ENCODE data around the gene CR1L. TPM values are rescaled to one million over a fixed set of nuclear protein-coding genes. Genes with fewer than 3 reads are reported as not detected.

The CR1L gene
- total and polyA plus RNA-seq, 9 of the 15 experiments (the other 6 are each of a cell fraction or from before 2014, with no cell fraction given): 10.1 to 74.8 (median 34.3) TPM

DNA sequence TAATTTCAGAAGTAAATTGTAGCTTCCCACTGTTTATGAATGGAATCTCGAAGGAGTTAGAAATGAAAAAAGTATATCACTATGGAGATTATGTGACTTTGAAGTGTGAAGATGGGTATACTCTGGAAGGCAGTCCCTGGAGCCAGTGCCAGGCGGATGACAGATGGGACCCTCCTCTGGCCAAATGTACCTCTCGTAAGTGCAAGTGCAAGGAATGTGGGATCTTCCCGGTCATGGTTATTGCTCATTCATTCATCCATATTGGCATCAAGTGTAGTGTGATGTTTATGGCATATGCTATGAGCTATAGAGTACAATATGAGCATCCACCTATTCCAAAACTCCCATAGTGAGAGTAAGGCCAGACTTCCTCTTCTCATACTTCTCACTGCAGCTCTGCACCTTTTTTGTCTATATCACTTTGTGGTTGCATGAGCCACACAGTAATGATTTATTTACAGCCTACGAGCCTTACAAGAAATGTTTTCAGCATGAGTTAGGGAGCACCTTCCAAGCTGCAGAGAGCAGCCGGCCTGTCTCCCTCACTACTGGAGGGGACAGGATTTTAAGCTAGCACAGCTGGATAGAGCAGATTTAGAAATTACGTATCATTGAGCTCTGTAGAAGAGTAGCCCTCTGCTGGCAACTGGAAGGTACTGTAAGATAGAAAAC lies 24.9 kb upstream of the CR1L start (continued):
- TF ChIP-seq CHAMP1 (IDR thresholded peaks at IDR 0.05): peak; percentile 79
- no peak for TF ChIP-seq CLOCK (CRISPR knock-in tag; IDR thresholded peaks at IDR 0.05; ENCODE audit: borderline replicate concordance)
- TF ChIP-seq, protein P1, sequence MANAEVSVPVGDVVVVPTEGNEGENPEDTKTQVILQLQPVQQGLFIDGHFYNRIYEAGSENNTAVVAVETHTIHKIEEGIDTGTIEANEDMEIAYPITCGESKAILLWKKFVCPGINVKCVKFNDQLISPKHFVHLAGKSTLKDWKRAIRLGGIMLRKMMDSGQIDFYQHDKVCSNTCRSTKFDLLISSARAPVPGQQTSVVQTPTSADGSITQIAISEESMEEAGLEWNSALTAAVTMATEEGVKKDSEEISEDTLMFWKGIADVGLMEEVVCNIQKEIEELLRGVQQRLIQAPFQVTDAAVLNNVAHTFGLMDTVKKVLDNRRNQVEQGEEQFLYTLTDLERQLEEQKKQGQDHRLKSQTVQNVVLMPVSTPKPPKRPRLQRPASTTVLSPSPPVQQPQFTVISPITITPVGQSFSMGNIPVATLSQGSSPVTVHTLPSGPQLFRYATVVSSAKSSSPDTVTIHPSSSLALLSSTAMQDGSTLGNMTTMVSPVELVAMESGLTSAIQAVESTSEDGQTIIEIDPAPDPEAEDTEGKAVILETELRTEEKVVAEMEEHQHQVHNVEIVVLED (CRISPR knock-in tag; IDR thresholded peaks at IDR 0.05): no peak
- no peak for TF ChIP-seq WHSC1 (IDR thresholded peaks at IDR 0.05; ENCODE audit: low read length)
- no peak for TF ChIP-seq ZNF707 (CRISPR knock-in tag; conservative IDR thresholded peaks at IDR 0.05)
- TF ChIP-seq SMARCC2 (IDR thresholded peaks at IDR 0.05; ENCODE audit: low read depth): no peak
- TF ChIP-seq GTF2A2 (tag; IDR thresholded peaks at IDR 0.05): no peak
- no peak for TF ChIP-seq RUNX1 (IDR thresholded peaks at IDR 0.05; ENCODE audit: low read depth)
- TF ChIP-seq DACH1 (IDR thresholded peaks at IDR 0.05; ENCODE audit: partially characterized antibody): peak; percentile 38
- TF ChIP-seq, protein P2, sequence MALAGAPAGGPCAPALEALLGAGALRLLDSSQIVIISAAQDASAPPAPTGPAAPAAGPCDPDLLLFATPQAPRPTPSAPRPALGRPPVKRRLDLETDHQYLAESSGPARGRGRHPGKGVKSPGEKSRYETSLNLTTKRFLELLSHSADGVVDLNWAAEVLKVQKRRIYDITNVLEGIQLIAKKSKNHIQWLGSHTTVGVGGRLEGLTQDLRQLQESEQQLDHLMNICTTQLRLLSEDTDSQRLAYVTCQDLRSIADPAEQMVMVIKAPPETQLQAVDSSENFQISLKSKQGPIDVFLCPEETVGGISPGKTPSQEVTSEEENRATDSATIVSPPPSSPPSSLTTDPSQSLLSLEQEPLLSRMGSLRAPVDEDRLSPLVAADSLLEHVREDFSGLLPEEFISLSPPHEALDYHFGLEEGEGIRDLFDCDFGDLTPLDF (CRISPR knock-in tag; IDR thresholded peaks at IDR 0.05): no peak
- TF ChIP-seq MEF2A (IDR thresholded peaks at IDR 0.05; ENCODE audit: control insufficient read depth, low read depth, low read length): peak; percentile 92
- no peak for TF ChIP-seq ZBTB17 (CRISPR knock-in tag; IDR thresholded peaks at IDR 0.05)
- TF ChIP-seq CBX5 (IDR thresholded peaks at IDR 0.05; ENCODE audit: borderline replicate concordance, low read depth): no peak
- TF ChIP-seq, protein P3, sequence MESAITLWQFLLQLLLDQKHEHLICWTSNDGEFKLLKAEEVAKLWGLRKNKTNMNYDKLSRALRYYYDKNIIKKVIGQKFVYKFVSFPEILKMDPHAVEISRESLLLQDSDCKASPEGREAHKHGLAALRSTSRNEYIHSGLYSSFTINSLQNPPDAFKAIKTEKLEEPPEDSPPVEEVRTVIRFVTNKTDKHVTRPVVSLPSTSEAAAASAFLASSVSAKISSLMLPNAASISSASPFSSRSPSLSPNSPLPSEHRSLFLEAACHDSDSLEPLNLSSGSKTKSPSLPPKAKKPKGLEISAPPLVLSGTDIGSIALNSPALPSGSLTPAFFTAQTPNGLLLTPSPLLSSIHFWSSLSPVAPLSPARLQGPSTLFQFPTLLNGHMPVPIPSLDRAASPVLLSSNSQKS (CRISPR knock-in tag; IDR thresholded peaks at IDR 0.05): no peak
- TF ChIP-seq NFYB (IDR thresholded peaks at IDR 0.05; ENCODE audit: extremely low read depth, insufficient read length): no peak
- no peak for TF ChIP-seq RFX1 (IDR thresholded peaks at IDR 0.05)
- no peak for TF ChIP-seq ARID2 (IDR thresholded peaks at IDR 0.05)
- TF ChIP-seq SRSF7 (optimal IDR thresholded peaks at IDR 0.05; ENCODE audit: low read depth, low read length): no peak
- TF ChIP-seq HNRNPK (IDR thresholded peaks at IDR 0.05; ENCODE audit: low read depth, low read length, poor library complexity, severe bottlenecking): no peak
- no peak for TF ChIP-seq PHF8 (IDR thresholded peaks at IDR 0.05; ENCODE audit: borderline replicate concordance, low read length)

Data from K562 (cell line).